T-helper 1 cell (primary cell): ENCODE results near the gene GUCA1A.

Source experiments
- DNase-seq, 5 donors: peaks; one replicate each; pipeline ENCODE4 v3.0.0-alpha.2; 2012 to 2020
- total RNA-seq, 4 donors: gene quantifications; one replicate each; lab custom pipeline; 2026; lab: John Stamatoyannopoulos, UW

The GUCA1A gene
- 0 reads per million in 4 donors for total RNA-seq

GRCh38 chr6:42173101-42173500, at the start of gene GUCA1A:
GUCA1A (plus strand) TSS chr6:42173364; CDS start chr6:42173614, 250 bp downstream.
- DNase-seq = no peak

DNA sequence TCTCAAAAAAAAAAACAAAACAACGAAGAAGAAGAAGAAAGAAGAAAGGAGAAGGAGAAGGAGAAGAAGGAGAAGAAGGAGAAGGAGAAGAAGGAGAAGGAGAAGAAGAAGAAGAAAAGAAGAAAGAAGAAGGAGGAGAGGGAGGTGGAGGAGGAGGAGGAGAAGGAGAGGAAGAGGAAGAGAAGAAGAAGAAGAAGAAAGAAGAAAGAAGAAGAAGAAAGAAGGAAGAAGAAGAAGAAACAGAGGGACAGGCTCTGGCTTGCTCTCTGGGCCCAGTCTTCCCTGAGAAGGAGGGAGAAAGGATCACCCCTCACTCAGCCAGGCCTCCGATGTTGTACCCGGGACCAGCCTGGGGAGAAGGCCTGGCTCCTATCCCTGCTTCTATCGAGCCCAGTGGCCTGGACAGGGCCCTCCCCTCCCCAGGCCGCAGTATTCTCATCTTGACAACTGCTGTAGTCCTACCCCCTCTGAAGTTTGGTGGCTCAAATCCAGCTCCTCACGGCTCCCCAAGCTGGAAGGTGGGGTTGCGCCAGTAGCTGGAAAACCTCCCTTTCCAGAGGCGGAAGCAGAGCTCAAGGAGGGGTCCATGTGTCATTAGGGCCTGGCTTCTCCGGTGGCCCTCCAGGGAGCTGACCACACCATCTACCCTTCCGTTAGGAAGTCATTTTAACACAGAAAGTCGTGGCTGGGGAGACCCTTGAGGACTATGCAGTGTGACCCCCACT, 49.6 kb upstream of the GUCA1A start:
- no peak for DNase-seq

GRCh38 chr6:42124223-42124836, 48.8 kb upstream of the GUCA1A start:
- no peak for DNase-seq

GRCh38 chr6:42125231-42125630, 47.9 kb upstream of the GUCA1A start:
- no peak for DNase-seq

DNA sequence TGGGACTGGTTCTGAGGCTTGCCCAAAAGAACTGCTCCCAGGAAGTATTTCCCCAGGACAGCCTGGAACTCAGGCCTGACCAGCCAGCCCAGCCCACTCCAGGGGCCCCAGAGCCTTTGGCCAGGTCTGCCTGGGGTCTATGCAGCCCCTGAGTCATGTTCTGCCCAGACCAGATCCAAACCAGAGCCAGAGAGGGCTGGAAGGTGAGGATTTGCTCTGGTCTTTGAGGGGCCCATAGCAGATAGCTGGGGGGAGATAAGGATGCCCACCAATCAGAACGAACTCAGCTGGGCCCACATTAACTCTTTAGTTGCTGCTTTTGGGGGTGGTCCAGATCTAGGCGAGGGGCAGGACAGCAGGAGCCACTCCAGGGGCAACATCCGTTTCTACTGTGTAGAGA, 47.5 kb upstream of the GUCA1A start:
- DNase-seq = no peak

DNA sequence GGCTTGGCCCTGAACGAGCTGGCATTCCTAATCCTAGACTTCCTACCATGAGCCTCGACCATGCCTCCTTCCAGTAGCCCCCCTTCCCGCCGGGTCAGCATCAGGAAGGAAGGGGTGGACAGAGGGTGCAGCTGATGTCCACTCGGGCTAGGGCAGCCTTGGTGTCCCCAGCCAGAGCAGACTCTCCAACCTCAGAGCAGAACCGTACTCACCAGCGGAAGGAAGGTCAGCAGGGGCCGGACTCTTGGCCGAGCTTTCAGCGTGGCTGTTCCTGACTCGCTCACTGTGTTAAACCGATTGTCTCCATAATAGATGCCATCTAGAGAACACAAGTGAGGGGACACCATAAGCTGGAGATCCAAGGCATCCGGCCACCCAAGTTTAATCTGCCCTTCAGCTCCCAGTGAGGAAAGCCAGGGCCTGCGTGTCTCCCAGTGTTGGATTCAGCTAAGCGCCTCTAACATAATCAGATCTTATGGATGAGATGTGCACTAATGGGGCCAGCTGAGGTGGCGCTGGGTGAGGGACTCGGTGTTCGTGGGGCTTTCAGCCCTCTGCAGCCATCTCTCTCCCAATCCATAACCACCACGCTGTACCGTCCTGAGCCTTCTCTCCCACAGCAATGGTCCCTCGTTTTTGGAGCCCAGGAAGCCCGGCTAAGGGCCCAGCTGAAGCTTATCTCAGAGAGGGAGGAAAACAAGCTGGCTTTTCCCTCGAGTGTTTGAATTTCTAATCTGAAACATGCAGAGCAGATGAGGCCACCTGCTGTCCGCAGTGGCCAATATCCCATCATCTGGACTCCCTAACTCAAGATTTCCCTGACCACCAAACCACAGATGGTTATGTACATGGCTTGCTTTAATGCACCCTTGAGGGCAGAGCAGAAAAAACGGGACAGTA, 44.5 kb upstream of the GUCA1A start:
- no peak for DNase-seq

DNA sequence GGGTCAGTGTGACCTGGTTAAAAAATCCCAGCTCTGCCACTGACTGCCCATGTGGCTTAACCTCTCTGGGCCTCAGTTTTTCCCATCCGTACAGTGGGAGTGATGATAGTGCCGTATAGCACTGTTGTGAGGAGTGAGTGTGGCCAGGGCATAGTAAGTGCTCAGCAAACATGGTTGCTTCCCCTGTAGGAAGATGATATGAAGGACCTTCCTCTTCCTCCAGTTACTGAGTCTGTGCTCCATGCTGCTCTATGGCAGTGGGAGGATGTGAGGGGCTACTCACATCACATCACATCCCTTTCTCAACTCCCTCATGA, 43.8 kb upstream of the GUCA1A start:
- DNase-seq = no peak

- no peak for DNase-seq
These were observed 41.6 kb upstream of the GUCA1A start for GRCh38 chr6:42131531-42131930.

GRCh38 chr6:42133926-42134325, 39.2 kb upstream of the GUCA1A start:
- no peak for DNase-seq

DNA sequence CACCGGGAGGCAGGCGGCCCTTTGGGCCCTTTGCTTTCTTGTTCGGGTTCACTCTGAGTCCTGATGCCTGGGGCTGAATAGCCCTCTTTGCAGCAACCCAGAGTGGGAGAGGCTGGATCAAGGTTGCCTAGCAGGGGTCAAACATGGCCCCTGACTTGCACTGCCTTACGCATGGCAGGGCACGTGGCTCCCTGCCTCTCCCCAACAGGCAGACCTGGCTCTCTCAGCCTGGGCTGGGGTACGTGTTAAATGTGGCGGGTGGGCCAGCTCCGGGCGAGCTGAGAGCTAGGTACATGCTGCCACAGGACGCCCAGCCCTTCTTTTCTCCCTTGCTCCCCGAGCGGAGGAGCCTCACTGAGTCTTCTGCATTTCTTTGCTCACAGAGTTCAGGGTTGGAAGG, 38.0 kb upstream of the GUCA1A start:
- DNase-seq = no peak

- no peak for DNase-seq
These were observed 37.4 kb upstream of the GUCA1A start for GRCh38 chr6:42135722-42136121.

- peak in 1 of 5 donors; percentile 14 for DNase-seq
These were observed 36.5 kb upstream of the GUCA1A start for GRCh38 chr6:42136508-42137193.

GRCh38 chr6:42137194-42137753, 35.9 kb upstream of the GUCA1A start:
- DNase-seq = no peak

GRCh38 chr6:42138190-42138589, 35.0 kb upstream of the GUCA1A start:
- DNase-seq = no peak

GRCh38 chr6:42138630-42139619, 34.2 kb upstream of the GUCA1A start:
- no peak for DNase-seq

- DNase-seq = no peak
These were observed 33.1 kb upstream of the GUCA1A start for GRCh38 chr6:42140032-42140431.

DNA sequence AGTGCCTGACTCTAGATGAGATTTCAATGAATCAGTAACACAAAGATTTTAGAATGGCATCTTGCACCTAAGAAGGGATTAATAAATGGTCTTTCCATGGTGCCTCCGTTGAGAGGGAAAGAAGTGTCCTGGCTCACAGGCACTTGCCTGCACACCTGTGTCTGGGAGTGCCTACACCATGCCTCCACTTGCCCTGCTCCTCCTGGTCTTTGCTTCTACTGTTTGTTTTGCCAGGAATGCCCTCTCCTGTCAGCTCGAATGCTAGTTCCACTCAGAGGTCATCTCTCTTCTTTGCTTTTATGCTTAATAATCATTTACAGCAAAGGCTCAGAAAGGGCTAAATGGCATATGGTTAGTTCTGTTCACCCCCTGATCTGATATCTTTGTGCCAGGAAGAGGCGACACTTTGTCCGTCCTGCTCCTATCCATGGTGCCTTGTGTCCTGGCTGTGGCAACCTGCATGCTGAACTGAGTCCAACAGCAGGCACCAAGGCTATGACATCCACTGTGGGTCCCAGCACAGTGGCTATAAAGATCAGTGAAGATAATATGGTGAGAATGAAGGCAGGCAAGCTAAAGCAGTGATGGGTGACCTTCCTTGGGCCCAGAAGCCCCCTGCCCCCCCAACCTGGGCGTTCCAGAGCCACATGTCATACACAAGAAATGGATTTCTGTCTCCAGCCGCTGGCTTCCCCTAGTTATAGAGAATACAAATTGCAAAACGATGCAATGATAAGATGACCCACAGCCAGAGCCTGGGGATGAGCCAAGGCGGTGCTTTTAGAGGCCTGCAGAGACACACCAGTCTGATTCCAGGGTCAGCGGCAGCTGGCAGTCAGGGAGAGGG, 32.2 kb upstream of the GUCA1A start:
- no peak for DNase-seq

DNA sequence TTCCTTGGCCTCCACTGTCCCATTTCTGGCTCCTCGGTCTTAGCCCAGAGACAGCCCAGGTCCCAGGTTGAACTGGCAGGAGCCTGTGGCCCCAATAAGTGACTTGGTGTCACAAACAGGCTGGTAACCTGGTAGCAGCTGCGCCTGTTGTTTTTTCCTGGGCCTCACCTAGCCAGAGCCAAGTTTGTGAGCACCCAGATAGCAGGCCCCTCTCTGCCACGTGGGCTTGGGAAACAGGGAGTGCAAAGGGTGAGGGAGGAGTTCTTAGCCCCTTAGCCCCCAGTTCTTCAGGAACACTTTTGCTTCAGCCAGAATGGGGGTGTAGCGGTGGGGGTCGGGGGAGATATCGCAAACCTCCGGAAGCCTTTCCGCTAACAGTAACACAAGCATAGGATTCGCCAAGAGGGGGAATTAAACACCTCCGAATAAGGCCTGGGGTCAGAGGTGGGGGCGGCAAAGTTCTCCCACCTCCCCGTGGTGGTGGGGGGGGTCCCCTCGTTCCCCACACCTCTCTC, 31.5 kb upstream of the GUCA1A start:
- DNase-seq = no peak

GRCh38 chr6:42142118-42142835, 30.9 kb upstream of the GUCA1A start, which contains the start of gene C6orf132:
C6orf132 (minus strand) TSS chr6:42142620; CDS start chr6:42142444, 176 bp downstream.
- peak in 1 of 5 donors; percentile 5 for DNase-seq
